HCT116 (cell line): ENCODE measurements around the gene PHLPP2.

Experiments
- CBX3 ChIP-seq: IDR thresholded peaks from 2 replicates; pipeline ENCODE4 v1.6.1; 2012; ENCODE audit warnings: low read depth
- EZH2 ChIP-seq: fragments of 200-600 bp; sonication (generic); IDR thresholded peaks from 2 replicates; pipeline ENCODE4 v1.6.1; 2017; ENCODE audit warnings: antibody characterized with exemption, mixed run types
- EZH2phosphoT487 ChIP-seq: fragments of 200-600 bp; IDR thresholded peaks from 2 replicates; pipeline ENCODE4 v1.6.1; 2018; ENCODE audit warnings: antibody characterized with exemption, borderline replicate concordance
- JUND ChIP-seq: IDR thresholded peaks from 2 replicates; pipeline ENCODE4 v1.6.1; 2012
- POLR2A ChIP-seq: IDR thresholded peaks from 2 replicates; pipeline ENCODE4 v1.7.0; 2011; ENCODE audit warnings: borderline replicate concordance; ENCODE audit not compliant: insufficient read depth, insufficient read length; ENCODE audit errors: extremely low read depth
- POLR2AphosphoS5 ChIP-seq: IDR thresholded peaks from 2 replicates; pipeline ENCODE4 v1.6.1; 2011; ENCODE audit warnings: mild to moderate bottlenecking, low read depth, low read length, moderate library complexity
- TCF7L2 ChIP-seq: IDR thresholded peaks from 2 replicates; pipeline ENCODE4 v1.7.0; 2011; ENCODE audit warnings: borderline replicate concordance, inconsistent platforms; ENCODE audit not compliant: insufficient read depth, insufficient read length; ENCODE audit errors: extremely low read depth
- YY1 ChIP-seq: IDR thresholded peaks from 2 replicates; pipeline ENCODE4 v1.6.1; 2011; ENCODE audit warnings: low read length, low read depth, moderate library complexity, mild to moderate bottlenecking; ENCODE audit not compliant: insufficient replicate concordance; ENCODE audit errors: extremely low read depth
- ZFX ChIP-seq: fragments of 450-650 bp; IDR thresholded peaks from 2 replicates; pipeline ENCODE4 v1.6.1; 2017
- ZNF274 ChIP-seq: fragments of 200-500 bp; sonication (Bioruptor generic); IDR thresholded peaks from 2 replicates; pipeline ENCODE4 v1.6.1; 2014; ENCODE audit warnings: mild to moderate bottlenecking, low read depth, low read length, inconsistent platforms
- TF ChIP-seq, protein P1 (sequence below): IDR thresholded peaks from 2 replicates; pipeline ENCODE4 v1.6.1; 2012; ENCODE audit warnings: low read depth
- TF ChIP-seq, protein P2 (sequence below), 3 experiments: fragments of 200-600 bp in 1 of 3; sonication (generic) in 1 of 3; IDR thresholded peaks in 2 of 3; conservative IDR thresholded peaks in 1 of 3; 2 replicates each; pipeline ENCODE4 v1.5.1; 2012 to 2017; ENCODE audit warnings: low read depth in 2 of 3, low read length in 2 of 3, antibody characterized with exemption in 1 of 3, borderline replicate concordance in 1 of 3, control low read depth in 1 of 3, mild to moderate bottlenecking in 1 of 3, mixed read lengths in 1 of 3, mixed run types in 1 of 3, moderate library complexity in 1 of 3; ENCODE audit not compliant: insufficient read depth in 1 of 3
- TF ChIP-seq, protein P3 (sequence below): IDR thresholded peaks from 2 replicates; pipeline ENCODE4 v1.6.1; 2011; ENCODE audit warnings: mild to moderate bottlenecking, low read length, moderate library complexity; ENCODE audit not compliant: insufficient replicate concordance; ENCODE audit errors: extremely low read depth

DNA sequence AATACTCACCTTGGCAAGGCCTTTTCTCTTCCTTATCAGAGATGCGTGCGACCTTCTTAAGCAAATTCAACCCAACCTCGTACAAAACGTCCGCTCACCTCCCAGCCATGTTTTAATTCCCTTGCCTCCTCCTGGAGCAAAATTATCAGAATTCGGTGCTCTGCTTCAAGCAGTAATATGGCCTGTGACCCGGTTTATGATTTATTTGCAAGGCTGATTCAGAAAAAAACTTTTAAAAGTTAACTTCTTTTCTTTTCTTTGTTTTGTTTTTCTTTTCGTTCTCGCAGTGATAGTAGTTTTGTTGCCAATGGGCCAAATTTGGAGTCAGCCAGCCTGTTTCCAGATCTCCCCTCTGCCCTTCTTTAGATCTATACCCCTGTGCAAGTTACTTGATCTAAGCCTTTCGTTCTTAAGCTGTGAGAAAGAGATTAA, at the start of gene PHLPP2:
- TF ChIP-seq JUND, result no peak
- TF ChIP-seq, protein P1, sequence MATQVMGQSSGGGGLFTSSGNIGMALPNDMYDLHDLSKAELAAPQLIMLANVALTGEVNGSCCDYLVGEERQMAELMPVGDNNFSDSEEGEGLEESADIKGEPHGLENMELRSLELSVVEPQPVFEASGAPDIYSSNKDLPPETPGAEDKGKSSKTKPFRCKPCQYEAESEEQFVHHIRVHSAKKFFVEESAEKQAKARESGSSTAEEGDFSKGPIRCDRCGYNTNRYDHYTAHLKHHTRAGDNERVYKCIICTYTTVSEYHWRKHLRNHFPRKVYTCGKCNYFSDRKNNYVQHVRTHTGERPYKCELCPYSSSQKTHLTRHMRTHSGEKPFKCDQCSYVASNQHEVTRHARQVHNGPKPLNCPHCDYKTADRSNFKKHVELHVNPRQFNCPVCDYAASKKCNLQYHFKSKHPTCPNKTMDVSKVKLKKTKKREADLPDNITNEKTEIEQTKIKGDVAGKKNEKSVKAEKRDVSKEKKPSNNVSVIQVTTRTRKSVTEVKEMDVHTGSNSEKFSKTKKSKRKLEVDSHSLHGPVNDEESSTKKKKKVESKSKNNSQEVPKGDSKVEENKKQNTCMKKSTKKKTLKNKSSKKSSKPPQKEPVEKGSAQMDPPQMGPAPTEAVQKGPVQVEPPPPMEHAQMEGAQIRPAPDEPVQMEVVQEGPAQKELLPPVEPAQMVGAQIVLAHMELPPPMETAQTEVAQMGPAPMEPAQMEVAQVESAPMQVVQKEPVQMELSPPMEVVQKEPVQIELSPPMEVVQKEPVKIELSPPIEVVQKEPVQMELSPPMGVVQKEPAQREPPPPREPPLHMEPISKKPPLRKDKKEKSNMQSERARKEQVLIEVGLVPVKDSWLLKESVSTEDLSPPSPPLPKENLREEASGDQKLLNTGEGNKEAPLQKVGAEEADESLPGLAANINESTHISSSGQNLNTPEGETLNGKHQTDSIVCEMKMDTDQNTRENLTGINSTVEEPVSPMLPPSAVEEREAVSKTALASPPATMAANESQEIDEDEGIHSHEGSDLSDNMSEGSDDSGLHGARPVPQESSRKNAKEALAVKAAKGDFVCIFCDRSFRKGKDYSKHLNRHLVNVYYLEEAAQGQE, result no peak
- TF ChIP-seq, protein P2, sequence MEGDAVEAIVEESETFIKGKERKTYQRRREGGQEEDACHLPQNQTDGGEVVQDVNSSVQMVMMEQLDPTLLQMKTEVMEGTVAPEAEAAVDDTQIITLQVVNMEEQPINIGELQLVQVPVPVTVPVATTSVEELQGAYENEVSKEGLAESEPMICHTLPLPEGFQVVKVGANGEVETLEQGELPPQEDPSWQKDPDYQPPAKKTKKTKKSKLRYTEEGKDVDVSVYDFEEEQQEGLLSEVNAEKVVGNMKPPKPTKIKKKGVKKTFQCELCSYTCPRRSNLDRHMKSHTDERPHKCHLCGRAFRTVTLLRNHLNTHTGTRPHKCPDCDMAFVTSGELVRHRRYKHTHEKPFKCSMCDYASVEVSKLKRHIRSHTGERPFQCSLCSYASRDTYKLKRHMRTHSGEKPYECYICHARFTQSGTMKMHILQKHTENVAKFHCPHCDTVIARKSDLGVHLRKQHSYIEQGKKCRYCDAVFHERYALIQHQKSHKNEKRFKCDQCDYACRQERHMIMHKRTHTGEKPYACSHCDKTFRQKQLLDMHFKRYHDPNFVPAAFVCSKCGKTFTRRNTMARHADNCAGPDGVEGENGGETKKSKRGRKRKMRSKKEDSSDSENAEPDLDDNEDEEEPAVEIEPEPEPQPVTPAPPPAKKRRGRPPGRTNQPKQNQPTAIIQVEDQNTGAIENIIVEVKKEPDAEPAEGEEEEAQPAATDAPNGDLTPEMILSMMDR (IDR thresholded peaks at IDR 0.05 in 2 of 3, conservative IDR thresholded peaks at IDR 0.05 in 1 of 3; ENCODE audit: borderline replicate concordance in 1 of 3, insufficient read depth in 1 of 3, low read depth in 2 of 3, low read length in 2 of 3), result no peak
- TF ChIP-seq EZH2phosphoT487, result no peak
- TF ChIP-seq POLR2AphosphoS5, result no peak
- TF ChIP-seq ZFX, result no peak
- TF ChIP-seq, protein P3, sequence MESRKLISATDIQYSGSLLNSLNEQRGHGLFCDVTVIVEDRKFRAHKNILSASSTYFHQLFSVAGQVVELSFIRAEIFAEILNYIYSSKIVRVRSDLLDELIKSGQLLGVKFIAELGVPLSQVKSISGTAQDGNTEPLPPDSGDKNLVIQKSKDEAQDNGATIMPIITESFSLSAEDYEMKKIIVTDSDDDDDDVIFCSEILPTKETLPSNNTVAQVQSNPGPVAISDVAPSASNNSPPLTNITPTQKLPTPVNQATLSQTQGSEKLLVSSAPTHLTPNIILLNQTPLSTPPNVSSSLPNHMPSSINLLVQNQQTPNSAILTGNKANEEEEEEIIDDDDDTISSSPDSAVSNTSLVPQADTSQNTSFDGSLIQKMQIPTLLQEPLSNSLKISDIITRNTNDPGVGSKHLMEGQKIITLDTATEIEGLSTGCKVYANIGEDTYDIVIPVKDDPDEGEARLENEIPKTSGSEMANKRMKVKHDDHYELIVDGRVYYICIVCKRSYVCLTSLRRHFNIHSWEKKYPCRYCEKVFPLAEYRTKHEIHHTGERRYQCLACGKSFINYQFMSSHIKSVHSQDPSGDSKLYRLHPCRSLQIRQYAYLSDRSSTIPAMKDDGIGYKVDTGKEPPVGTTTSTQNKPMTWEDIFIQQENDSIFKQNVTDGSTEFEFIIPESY, result no peak
- TF ChIP-seq POLR2A, result no peak
- TF ChIP-seq YY1, result no peak
- no peak for TF ChIP-seq EZH2
- TF ChIP-seq TCF7L2, result no peak
- no peak for TF ChIP-seq ZNF274
- TF ChIP-seq CBX3, result no peak
